NCI-H226 (cell line): ENCODE results near the gene LYRM4.
"Not testable (repeated sequence)": the region's sequence is repeated elsewhere in the genome, so short reads cannot be mapped to it uniquely, and the experiment has no call there.

Experiments
- DNase-seq: peaks from one replicate; pipeline ENCODE4 v3.0.0-alpha.2; 2015

LYRM4 gene

DNA sequence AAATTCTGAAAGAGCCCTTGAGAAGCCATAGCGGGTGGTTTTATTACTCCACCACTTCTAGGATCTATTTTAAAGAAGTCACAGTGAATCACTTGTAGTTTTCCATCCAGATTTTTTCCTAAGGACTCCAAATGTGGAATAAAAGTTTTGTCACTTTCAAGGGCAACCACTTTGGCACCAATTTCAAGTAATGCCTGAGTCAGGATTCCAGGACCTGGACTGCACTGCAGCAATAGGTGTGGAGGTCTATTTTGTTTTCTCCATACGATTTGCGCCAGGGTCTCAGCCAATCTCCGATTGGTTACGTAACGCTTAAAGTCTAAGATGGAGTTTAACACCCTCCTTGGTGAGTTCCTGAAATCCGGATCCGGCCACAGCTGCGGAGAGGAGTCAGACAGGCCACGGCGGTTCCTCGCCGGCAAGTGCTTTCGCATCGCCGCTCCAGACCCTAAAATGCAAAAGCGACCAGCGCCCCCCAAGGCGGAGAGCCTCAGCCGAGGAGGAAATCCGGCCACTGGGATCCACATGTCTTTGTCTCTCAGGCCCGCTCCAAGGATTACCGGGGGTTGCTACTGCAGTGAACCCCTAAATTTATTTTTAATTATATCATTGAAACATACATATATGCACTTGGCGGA is 194.2 kb downstream of the LYRM4 start:
- DNase-seq: no peak

DNA sequence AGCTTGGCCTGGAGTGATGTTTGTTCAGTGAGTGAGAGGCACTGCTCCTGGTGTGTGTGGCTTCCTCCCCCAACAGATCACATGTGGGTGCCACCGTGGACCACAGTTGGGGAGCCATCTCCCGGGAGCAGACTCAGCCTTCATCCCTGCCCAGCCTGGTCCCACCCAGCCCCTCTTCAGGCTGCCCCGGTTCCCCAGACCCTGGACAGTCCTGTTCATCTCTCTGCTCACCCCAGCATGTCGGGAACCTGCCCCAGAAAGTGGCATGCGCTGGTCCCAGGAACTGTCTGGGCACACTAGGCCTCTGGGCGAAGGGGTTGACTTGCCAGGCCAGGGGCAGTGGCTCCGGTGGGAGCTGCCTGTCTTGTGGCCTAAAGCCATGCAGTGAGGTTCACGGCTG is 197.1 kb downstream of the LYRM4 start:
- no peak for DNase-seq

DNA sequence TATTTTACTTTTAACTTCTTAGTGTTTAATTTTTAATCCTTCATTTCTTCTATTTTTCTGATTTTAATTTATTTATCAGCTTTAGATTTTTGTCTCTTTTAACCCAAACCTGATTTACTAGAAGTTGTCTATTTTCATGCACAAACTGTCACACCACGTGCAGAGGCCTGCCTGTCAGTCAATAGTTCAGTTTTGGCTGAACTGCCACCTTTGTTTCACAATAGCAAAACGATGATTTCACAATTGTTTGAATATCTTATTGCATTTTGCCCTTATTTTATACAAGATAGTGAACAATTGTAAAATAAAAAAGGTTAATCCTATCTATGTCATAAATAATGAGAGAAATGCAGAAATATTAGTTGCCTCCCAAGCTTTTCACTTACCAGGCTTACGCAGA is 199.6 kb downstream of the LYRM4 start:
- DNase-seq: no peak

DNA sequence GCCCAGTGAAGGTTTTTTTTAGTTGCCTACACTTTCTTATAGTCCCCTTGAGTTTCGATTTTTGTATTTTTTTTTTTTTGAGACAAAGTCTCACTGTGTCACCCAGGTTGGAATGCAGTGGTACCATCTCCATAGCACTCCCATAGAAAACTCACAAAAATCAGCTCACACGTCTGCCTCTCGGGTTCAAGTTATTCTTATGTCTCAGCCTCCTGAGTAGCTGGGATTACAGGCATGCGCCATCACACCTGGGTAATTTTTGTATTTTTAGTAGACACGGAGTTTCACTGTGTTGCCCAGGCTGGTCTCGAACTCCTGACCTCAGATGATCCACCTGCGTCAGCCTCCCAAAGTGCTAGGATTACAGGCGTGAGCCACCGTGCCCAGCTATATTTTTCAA is 200.3 kb downstream of the LYRM4 start:
- not testable (repeated sequence) for DNase-seq

DNA sequence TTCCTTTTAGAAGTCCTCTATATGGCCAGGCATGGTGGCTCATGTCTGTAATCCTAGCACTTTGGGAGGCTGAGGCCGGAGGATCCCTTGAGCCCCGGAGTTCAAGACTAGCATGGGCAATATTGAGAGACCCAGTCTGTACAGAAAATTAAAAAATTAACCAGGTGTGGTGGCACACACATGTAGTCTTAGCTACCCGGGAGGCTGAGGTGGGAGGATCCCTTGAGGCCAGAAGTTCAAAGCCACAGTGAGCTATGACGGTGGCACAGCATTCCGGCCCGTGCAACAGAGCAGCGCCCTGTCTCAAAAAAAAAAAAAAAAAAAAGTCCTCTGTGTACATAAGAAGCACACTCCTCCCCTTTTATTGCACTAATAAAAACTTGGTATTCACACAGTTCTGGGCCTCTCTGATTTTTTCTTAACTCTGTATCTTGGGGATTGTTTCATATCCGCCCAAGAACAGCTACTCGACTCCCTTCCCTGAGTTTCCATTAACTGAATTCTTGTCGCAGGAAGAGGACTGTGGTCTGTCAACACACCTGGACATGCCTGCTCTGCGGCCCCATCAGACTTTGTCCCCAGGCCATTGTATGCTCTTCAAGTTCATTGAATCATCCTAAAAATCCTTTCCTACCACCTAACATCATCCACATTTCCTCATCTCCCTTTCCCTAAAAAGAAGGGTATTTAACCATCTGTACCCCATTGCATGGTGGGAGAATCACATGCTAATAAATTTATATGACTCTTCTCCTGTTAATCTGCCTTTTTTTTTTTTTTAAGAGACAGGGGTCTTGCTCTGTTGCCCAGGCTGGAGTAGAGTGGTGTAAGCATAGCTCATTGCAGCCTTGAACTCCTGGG is 201.5 kb downstream of the LYRM4 start:
- no peak for DNase-seq
